ENCODE measurements around the gene SESN3. TPM values are rescaled to one million over a fixed set of nuclear protein-coding genes. Genes with fewer than 3 reads are reported as not detected.

SESN3 gene
- total RNA-seq, 4 donors from 2014 or later = 15.4 to 54.6 (median 32.0) TPM

GRCh38 chr11:95154514-95154913 lies 76.5 kb downstream of the SESN3 start:
- TF ChIP-seq CTCF (IDR thresholded peaks at IDR 0.05; ENCODE audit: low read depth) = no peak

DNA sequence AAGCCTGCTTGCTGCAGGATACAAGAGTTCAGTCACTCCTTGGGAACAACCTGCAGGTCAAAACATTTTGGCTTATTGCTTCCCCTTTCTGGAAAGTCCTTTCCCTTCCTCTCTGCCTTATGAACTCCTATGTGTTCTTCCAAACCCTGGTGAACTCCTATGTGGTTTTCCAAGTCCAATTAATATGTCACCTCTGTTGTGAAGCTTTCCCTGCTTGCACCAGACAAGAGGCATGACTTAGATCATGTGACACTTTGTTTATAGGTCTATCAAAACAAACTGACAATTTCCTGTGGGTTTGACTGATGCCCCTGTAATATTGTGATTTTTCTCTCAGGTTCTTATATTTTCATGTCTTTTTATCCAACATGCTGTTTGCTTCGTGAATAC lies 77.2 kb downstream of the SESN3 start:
- no peak for TF ChIP-seq CTCF (IDR thresholded peaks at IDR 0.05; ENCODE audit: low read depth)

DNA sequence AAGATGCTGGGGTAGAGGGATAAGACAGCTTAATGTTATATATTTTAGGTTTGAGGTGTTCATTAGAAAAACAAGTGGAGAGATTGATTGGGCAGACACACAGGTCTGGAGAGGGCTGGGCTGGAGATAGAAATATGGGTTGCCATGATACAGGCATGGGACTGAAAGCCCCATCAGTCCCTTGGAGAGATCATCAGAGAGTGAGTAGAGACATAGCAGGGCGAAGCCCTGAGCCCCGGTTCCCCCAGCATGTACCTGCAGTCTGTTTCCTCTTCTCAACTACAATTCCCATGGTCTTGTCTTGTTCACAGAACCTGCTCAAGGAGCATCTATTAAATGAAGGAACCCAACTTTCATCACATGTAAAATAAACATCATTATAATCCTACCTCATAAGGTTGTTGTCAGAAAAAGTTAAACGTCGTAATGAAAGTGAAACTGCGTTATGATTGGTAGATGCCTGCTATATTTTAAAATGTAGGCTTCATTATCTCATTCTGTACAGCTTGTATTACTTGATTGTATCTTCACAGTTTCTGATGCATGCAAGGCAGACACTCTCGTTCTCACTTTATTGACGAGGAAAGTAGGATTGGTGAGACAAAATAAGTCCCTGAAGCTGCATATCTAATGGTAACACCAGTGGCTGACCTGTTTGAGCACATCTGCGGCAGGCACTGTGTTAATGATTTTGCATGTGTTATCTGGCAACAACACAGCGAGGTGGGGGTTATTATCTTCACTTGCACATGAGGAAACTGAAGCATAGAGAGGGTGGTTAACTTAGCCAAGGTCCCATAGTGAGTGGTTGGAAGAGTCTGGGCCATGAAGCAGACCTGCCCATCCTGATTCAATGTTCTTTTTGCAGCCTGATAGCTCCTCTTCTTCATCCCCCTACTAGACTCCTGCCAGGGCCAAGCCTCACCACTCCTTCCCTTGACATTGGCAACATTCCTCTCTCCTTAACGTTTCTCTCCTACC lies 77.8 kb downstream of the SESN3 start:
- no peak for TF ChIP-seq CTCF (IDR thresholded peaks at IDR 0.05; ENCODE audit: low read depth)

DNA sequence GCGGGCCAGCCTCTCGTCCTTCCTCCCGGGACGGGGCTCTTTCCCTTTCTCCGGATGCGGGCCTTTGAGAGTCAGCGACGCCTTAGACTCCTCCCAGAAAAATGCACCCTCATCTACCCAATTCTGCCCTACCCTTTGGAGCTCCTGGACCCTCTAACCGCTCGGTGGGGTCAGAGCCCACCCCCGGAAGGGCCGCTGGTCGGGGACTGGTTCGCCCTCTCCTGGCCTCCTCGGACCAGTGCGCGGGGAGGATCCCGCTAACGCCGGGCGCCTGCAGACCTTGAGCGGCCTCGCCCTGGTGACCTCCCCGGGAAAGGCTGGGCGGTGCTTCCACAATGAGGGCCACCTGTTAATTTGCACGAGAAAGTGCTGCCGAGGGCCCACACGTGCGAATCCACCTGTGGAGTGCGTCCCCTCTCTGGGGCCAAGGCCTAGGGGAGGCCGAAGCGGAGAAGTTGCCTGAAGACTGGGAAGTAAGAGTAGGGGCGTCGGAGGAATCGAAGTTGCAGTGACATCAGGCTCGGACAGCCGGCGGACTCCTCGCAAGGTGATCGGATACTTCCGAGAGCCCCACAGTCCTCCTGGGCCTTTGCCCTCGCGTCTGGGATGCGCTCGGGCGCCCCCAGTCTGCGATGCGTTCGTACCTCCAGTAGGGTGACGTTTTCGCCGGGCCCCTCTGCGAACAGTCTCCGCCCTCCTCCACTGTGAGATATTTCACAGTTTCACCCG lies 79.9 kb downstream of the SESN3 start:
- TF ChIP-seq CTCF (IDR thresholded peaks at IDR 0.05; ENCODE audit: low read depth) = no peak

DNA sequence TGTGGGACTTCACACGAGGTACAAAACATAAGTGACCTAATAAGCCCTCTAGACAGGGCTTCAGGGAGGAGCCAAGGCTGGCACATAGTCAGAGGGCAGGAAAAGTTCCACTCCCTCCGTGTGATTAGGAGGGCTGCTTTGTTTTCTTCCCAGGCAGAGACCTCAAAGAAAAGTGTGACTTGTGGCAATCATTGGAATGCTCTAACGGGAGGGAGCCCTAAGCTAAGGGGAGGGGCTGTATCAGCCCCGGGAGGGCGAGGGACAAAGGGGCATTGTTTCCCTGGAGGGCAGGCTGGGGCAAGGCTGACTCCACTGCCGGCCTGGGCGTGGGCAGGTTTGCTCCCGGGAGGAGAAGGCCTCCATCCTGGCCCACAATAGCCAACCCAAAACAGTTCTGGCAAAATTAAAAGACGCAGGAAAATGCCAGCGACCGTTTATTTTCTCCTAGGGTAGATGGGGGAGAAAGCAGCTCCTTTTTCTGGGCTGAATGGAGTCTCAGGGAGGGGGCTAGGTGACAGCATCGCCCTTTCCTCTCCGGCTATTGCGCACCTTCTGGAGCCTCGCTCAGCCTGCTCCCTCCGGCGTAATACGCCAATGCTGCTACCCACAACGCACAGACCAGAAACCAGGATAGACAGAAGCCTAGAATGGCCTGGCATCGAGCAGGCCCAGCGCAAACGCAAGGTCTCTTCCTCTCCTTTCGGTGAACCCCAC lies 81.2 kb downstream of the SESN3 start:
- TF ChIP-seq CTCF (IDR thresholded peaks at IDR 0.05; ENCODE audit: low read depth) = no peak

DNA sequence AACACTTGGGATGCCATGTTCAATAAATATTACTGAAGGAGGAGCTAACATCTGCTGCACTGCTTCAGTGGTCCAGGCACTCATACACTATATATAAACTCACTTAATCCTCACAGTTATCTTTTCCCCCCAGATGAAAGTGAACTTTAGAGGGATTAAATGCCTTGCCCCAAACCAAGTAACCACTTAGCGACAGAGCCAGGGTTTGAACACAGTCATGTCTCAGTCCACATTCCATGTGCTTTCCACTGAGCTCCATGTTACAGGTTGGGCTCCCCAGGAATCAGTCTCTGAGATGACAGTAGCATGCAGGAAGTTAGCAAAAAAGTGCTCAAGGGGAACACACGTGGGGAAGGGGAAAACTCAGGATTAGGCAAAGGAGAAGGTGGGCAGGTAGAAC lies 82.1 kb downstream of the SESN3 start:
- no peak for TF ChIP-seq CTCF (IDR thresholded peaks at IDR 0.05; ENCODE audit: low read depth)

All from subcutaneous adipose tissue (tissue), 4 donors.